GM12872 (cell line): ENCODE results near the gene ZNF385C.

ENCODE experiments used
- CTCF ChIP-seq: IDR thresholded peaks from 3 replicates; pipeline ENCODE4 v1.5.1; 2011; ENCODE audit warnings: low read depth, mild to moderate bottlenecking, low read length, moderate library complexity; ENCODE audit not compliant: insufficient read depth

Gene ZNF385C

GRCh38 chr17:42016941-42017865 lies 81.1 kb downstream of the ZNF385C start, which contains the start of gene DNAJC7:
Gene DNAJC7 (minus strand): TSS chr17:42017439. CDS start chr17:42017416, 23 bp downstream.
- TF ChIP-seq CTCF: no peak

GRCh38 chr17:42016411-42016831 lies 81.9 kb downstream of the ZNF385C start:
- TF ChIP-seq CTCF: no peak

GRCh38 chr17:42010898-42011516 lies 87.3 kb downstream of the ZNF385C start:
- TF ChIP-seq CTCF: no peak

- peak; percentile 21; the same call in 1 of the 3 replicates for TF ChIP-seq CTCF
Observed at GRCh38 chr17:42009170-42009569, 89.1 kb downstream of the ZNF385C start.

- no peak for TF ChIP-seq CTCF
Observed at GRCh38 chr17:42005166-42005565, 93.1 kb downstream of the ZNF385C start.

GRCh38 chr17:42002792-42003301 lies 95.4 kb downstream of the ZNF385C start:
- no peak for TF ChIP-seq CTCF

GRCh38 chr17:42002175-42002791 lies 96.0 kb downstream of the ZNF385C start:
- no peak for TF ChIP-seq CTCF
